ENCODE measurements around the gene NRP2. TPM values are rescaled to one million over a fixed set of nuclear protein-coding genes. Genes with fewer than 3 reads are reported as not detected.

Gene NRP2
- total RNA-seq, 1 experiment from 2014 or later: 69.1 TPM

- in situ Hi-C loops (cut with HindIII; ENCODE audit: low pct_unique_long_range_greater_than_20kb, low sequenced_read_pairs): no loop called here
- no peak for DNase-seq (ENCODE audit: low read depth)
These were observed 25.4 kb upstream of the NRP2 start for GRCh38 chr2:205656941-205657340.

GRCh38 chr2:205657579-205657978 lies 24.7 kb upstream of the NRP2 start:
- in situ Hi-C loops (cut with HindIII; ENCODE audit: low pct_unique_long_range_greater_than_20kb, low sequenced_read_pairs): no loop called here
- DNase-seq (ENCODE audit: low read depth): no peak

GRCh38 chr2:205658068-205658467 lies 24.2 kb upstream of the NRP2 start:
- in situ Hi-C loops (cut with HindIII; ENCODE audit: low pct_unique_long_range_greater_than_20kb, low sequenced_read_pairs): no loop called here
- no peak for DNase-seq (ENCODE audit: low read depth)

- in situ Hi-C loops (cut with HindIII; ENCODE audit: low pct_unique_long_range_greater_than_20kb, low sequenced_read_pairs): no loop called here
- no peak for DNase-seq (ENCODE audit: low read depth)
These were observed 23.7 kb upstream of the NRP2 start for GRCh38 chr2:205658572-205658971.

GRCh38 chr2:205659922-205660321 lies 22.4 kb upstream of the NRP2 start:
- in situ Hi-C loops (cut with HindIII; ENCODE audit: low pct_unique_long_range_greater_than_20kb, low sequenced_read_pairs): no loop called here
- DNase-seq (ENCODE audit: low read depth): no peak

GRCh38 chr2:205660521-205661124 lies 21.7 kb upstream of the NRP2 start:
- DNase-seq (ENCODE audit: low read depth): no peak
- in situ Hi-C loops (cut with HindIII; ENCODE audit: low pct_unique_long_range_greater_than_20kb, low sequenced_read_pairs): no loop called here

- no peak for DNase-seq (ENCODE audit: low read depth)
- in situ Hi-C loops (cut with HindIII; ENCODE audit: low pct_unique_long_range_greater_than_20kb, low sequenced_read_pairs): no loop called here
These were observed 21.0 kb upstream of the NRP2 start for GRCh38 chr2:205661281-205661680.

GRCh38 chr2:205662206-205662965 lies 19.9 kb upstream of the NRP2 start:
- in situ Hi-C loops (cut with HindIII; ENCODE audit: low pct_unique_long_range_greater_than_20kb, low sequenced_read_pairs): no loop called here
- no peak for DNase-seq (ENCODE audit: low read depth)

GRCh38 chr2:205665791-205666190 lies 16.5 kb upstream of the NRP2 start:
- in situ Hi-C loops (cut with HindIII; ENCODE audit: low pct_unique_long_range_greater_than_20kb, low sequenced_read_pairs): no loop called here
- no peak for DNase-seq (ENCODE audit: low read depth)

- DNase-seq (ENCODE audit: low read depth): no peak
- in situ Hi-C loops (cut with HindIII; ENCODE audit: low pct_unique_long_range_greater_than_20kb, low sequenced_read_pairs): no loop called here
These were observed 12.0 kb upstream of the NRP2 start for GRCh38 chr2:205670292-205670691.

- in situ Hi-C loops (cut with HindIII; ENCODE audit: low pct_unique_long_range_greater_than_20kb, low sequenced_read_pairs): no loop called here
- no peak for DNase-seq (ENCODE audit: low read depth)
These were observed 9.0 kb upstream of the NRP2 start for GRCh38 chr2:205673312-205673711.

GRCh38 chr2:205675861-205676516 lies 6.3 kb upstream of the NRP2 start:
- peak; percentile 76 for DNase-seq (ENCODE audit: low read depth)

GRCh38 chr2:205678541-205679142 lies 3.7 kb upstream of the NRP2 start:
- no peak for DNase-seq (ENCODE audit: low read depth)
- in situ Hi-C loops (cut with HindIII; ENCODE audit: low pct_unique_long_range_greater_than_20kb, low sequenced_read_pairs): no loop called here

More at GRCh38 chr2:205675861-205676516, 6.3 kb upstream of the NRP2 start:
- in situ Hi-C loops (cut with HindIII; ENCODE audit: low pct_unique_long_range_greater_than_20kb, low sequenced_read_pairs): no loop called here

GRCh38 chr2:205679410-205680009 lies 2.8 kb upstream of the NRP2 start:
- no peak for DNase-seq (ENCODE audit: low read depth)
- in situ Hi-C loops (cut with HindIII; ENCODE audit: low pct_unique_long_range_greater_than_20kb, low sequenced_read_pairs): no loop called here

- in situ Hi-C loops (cut with HindIII; ENCODE audit: low pct_unique_long_range_greater_than_20kb, low sequenced_read_pairs): no loop called here
- peak; percentile 76 for DNase-seq (ENCODE audit: low read depth)
These were observed 2.2 kb upstream of the NRP2 start for GRCh38 chr2:205680067-205680466.

GRCh38 chr2:205680903-205681302 lies 1.4 kb upstream of the NRP2 start:
- in situ Hi-C loops (cut with HindIII; ENCODE audit: low pct_unique_long_range_greater_than_20kb, low sequenced_read_pairs): no loop called here

GRCh38 chr2:205681401-205682238 lies 681 bp upstream of the NRP2 start:
- in situ Hi-C loops (cut with HindIII; ENCODE audit: low pct_unique_long_range_greater_than_20kb, low sequenced_read_pairs): no loop called here
- DNase-seq (ENCODE audit: low read depth): peak; percentile 46

More at GRCh38 chr2:205680903-205681302, 1.4 kb upstream of the NRP2 start:
- DNase-seq (ENCODE audit: low read depth): no peak

GRCh38 chr2:205682971-205683501 lies 735 bp downstream of the NRP2 start:
- in situ Hi-C loops (cut with HindIII; ENCODE audit: low pct_unique_long_range_greater_than_20kb, low sequenced_read_pairs): no loop called here

More at GRCh38 chr2:205682971-205683501, 735 bp downstream of the NRP2 start:
- DNase-seq (ENCODE audit: low read depth): no peak
